Measurements from ENCODE around the gene CTXN1. TPM values are rescaled to one million over a fixed set of nuclear protein-coding genes. Genes with fewer than 3 reads are reported as not detected.

Gene CTXN1
- total and polyA plus RNA-seq, 2 donors (not counting 3 experiments of a cell fraction or from before 2014, with no cell fraction given), result 16.0 to 27.6 TPM

- Histone ChIP-seq H2AFZ (ENCODE audit: low read depth, low read length) (no peak overlapping the region), H3K9me3 (replicated peaks; ENCODE audit: control insufficient read depth, insufficient read depth, low read length) (no peaks in the 10 kb centered on the region), H3K27me3 (ENCODE audit: control insufficient read depth in 2 of 2, insufficient read depth in 2 of 2, low read length in 2 of 2) (no peaks in the 10 kb centered on the region), H3K4me3 (replicated peaks in 1 of 3; ENCODE audit: insufficient read depth in 1 of 3, low read depth in 1 of 3, low read length in 3 of 3) (no peak overlapping the region), H3K9ac (replicated peaks; ENCODE audit: extremely low read depth, insufficient read depth, low read length) (no peak overlapping the region), H3K27ac (ENCODE audit: insufficient read depth, low read depth, low read length) (no peak overlapping the region), H3K4me2 (ENCODE audit: insufficient read depth, low read length) (no peak overlapping the region), H3K9me1 (replicated peaks; ENCODE audit: control insufficient read depth, extremely low read depth, insufficient read depth, low read length) (no peaks in the 10 kb centered on the region), H3K79me2 (ENCODE audit: control insufficient read depth, insufficient read depth, low read length) (peaks cover 23% of the 10 kb centered on the region), H3K4me1 (ENCODE audit: control insufficient read depth, extremely low read depth, insufficient read depth, low read length) (peaks cover 16% of the 10 kb centered on the region), H4K20me1 (replicated peaks; ENCODE audit: control insufficient read depth, extremely low read depth, insufficient read depth, low read length) (no peaks in the 10 kb centered on the region), H3K36me3 (ENCODE audit: control insufficient read depth in 2 of 2, extremely low read depth in 1 of 2, insufficient read depth in 2 of 2, low read length in 2 of 2) (no peaks in the 10 kb centered on the region)
- CTCF ChIA-PET, result interaction anchor here (1.0 to 2.6 kb wide), 2 partner anchors 32 to 42 kb away, joined by 4 to 14 read pairs; partner anchors contain the start of gene TIMM44
- TF ChIP-seq FOS (IDR thresholded peaks at IDR 0.05; ENCODE audit: borderline replicate concordance, insufficient read depth, low read length) (no peak), POLR2AphosphoS5 (IDR thresholded peaks at IDR 0.05; ENCODE audit: insufficient read depth, low read depth, low read length) (no peak), JUN (IDR thresholded peaks at IDR 0.05; ENCODE audit: borderline replicate concordance, insufficient read depth, insufficient read length, low read depth) (no peak), MYC (IDR thresholded peaks at IDR 0.05; ENCODE audit: low read depth, low read length) (no peak), MAX (IDR thresholded peaks at IDR 0.05; ENCODE audit: insufficient read depth, insufficient read length) (no peak), EZH2 (IDR thresholded peaks at IDR 0.05; ENCODE audit: borderline replicate concordance, low read depth, low read length, severe bottlenecking) (no peak), POLR2A (IDR thresholded peaks at IDR 0.05; ENCODE audit: low read depth, low read length) (no peak), CTCF (IDR thresholded peaks at IDR 0.05; ENCODE audit: extremely low read depth in 1 of 2, insufficient read depth in 1 of 2, low read depth in 1 of 2, low read length in 2 of 2) (no peak), GATA2 (IDR thresholded peaks at IDR 0.05; ENCODE audit: insufficient read depth, insufficient read length, low read depth, low read length) (no peak)
- FAIRE-seq (no peak), DNase-seq (ENCODE audit: low read depth, low spot score) (no peak)
- no TSS peak for BruUV-seq (replicated peaks)
- intact Hi-C loops (cut with micrococcal nuclease) (no loop called here), dilution Hi-C loops (cut with MboI; ENCODE audit: extremely low pct_ligation_motif_present, low sequenced_read_pairs) (no loop called here)
- POLR2A ChIA-PET, result interaction anchor here (0.7 kb wide), 1 partner anchor 343 kb away, joined by 3 read pairs; no protein-coding TSS in a partner anchor
Observed at GRCh38 chr19:7901337-7901736, 24.6 kb downstream of the CTXN1 start.
